ENCODE measurements around the gene CFAP161.

DNA sequence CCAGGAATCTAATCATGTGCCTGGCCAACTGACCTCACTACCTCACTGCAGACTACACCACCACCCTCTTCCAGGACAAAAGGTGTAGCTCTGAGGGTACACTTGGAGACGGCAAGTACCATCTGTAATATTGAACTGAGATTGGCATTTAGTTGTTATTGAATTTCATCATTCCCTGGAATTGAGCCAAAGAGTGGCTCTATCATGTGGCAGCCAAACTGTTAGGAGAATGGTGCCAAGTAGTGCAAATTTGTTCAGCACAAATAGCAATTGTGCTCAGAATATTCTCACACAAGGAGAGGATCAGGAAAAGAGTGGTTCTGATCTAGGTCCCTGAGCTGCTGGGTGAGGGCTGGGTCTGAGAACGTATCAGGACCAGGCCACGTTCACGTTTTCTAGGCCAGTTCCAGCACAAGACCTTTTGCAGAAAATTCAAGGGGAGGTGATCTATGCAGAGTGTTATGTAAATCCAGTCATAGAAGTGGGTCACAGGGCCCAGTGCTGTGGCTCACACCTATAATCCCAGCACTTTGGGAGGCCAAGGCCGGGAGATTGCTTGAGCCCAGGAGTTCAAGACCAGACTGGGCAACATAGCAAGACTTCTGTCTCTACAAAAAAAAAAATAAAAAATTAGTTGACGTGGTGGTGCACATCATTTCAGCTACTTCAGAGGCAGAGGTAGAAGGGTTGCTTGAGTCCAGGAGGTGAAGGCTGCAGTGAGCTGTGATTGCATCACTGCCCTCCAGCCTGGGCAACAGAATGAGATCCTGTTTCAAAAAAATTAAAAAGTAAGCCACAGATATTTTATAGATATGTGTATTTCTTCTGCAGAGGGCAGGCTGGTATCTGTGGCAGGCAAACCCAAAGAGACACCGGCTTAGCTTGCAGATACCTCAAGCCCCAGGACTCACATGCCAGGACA, 31.9 kb upstream of the CFAP161 start:
- TF ChIP-seq, protein P1, sequence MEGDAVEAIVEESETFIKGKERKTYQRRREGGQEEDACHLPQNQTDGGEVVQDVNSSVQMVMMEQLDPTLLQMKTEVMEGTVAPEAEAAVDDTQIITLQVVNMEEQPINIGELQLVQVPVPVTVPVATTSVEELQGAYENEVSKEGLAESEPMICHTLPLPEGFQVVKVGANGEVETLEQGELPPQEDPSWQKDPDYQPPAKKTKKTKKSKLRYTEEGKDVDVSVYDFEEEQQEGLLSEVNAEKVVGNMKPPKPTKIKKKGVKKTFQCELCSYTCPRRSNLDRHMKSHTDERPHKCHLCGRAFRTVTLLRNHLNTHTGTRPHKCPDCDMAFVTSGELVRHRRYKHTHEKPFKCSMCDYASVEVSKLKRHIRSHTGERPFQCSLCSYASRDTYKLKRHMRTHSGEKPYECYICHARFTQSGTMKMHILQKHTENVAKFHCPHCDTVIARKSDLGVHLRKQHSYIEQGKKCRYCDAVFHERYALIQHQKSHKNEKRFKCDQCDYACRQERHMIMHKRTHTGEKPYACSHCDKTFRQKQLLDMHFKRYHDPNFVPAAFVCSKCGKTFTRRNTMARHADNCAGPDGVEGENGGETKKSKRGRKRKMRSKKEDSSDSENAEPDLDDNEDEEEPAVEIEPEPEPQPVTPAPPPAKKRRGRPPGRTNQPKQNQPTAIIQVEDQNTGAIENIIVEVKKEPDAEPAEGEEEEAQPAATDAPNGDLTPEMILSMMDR (optimal IDR thresholded peaks at IDR 0.05 in 1 of 3, IDR thresholded peaks at IDR 0.05 in 1 of 3, conservative IDR thresholded peaks at IDR 0.05 in 1 of 3; ENCODE audit: extremely low read depth in 1 of 3, insufficient read depth in 2 of 3, low read length in 3 of 3): no peak
- TF ChIP-seq EZH2 (IDR thresholded peaks at IDR 0.05; ENCODE audit: low read length): no peak
